ENCODE results near the gene SENP8.
A peak's percentile ranks its signal among the peaks of the same experiment; 100 is the strongest.
"Not testable (repeated sequence)": the region's sequence is repeated elsewhere in the genome, so short reads cannot be mapped to it uniquely, and the experiment has no call there.

The SENP8 gene

GRCh38 chr15:72118017-72118978 lies at the start of gene SENP8, which contains the start of gene MYO9A:
TSS of gene SENP8 (plus strand) at chr15:72118403. CDS start at chr15:72139624, 21,221 bp downstream.
TSS of gene MYO9A (minus strand) at chr15:72118150. CDS start at chr15:72046563, 71,587 bp downstream.
- DNase-seq = peak; percentile 67

- no peak for DNase-seq
Observed at GRCh38 chr15:72068856-72069255, 49.3 kb upstream of the SENP8 start.

- no peak for DNase-seq
Observed at GRCh38 chr15:72070817-72071447, 47.3 kb upstream of the SENP8 start.

GRCh38 chr15:72071448-72071825 lies 46.8 kb upstream of the SENP8 start:
- DNase-seq = not testable (repeated sequence)

GRCh38 chr15:72074335-72075060 lies 43.7 kb upstream of the SENP8 start:
- no peak for DNase-seq

GRCh38 chr15:72077950-72078349 lies 40.3 kb upstream of the SENP8 start:
- DNase-seq = no peak

- DNase-seq = no peak
Observed at GRCh38 chr15:72078887-72079286, 39.3 kb upstream of the SENP8 start.

GRCh38 chr15:72082176-72082575 lies 36.0 kb upstream of the SENP8 start:
- DNase-seq = no peak

- no peak for DNase-seq
Observed at GRCh38 chr15:72086010-72086697, 32.0 kb upstream of the SENP8 start.

GRCh38 chr15:72086920-72087648 lies 31.1 kb upstream of the SENP8 start:
- DNase-seq = no peak

- no peak for DNase-seq
Observed at GRCh38 chr15:72092006-72092405, 26.2 kb upstream of the SENP8 start.

GRCh38 chr15:72092691-72093090 lies 25.5 kb upstream of the SENP8 start:
- no peak for DNase-seq

GRCh38 chr15:72096796-72097195 lies 21.4 kb upstream of the SENP8 start:
- DNase-seq = no peak

- no peak for DNase-seq
Observed at GRCh38 chr15:72098040-72098439, 20.2 kb upstream of the SENP8 start.

- no peak for DNase-seq
Observed at GRCh38 chr15:72099155-72099554, 19.0 kb upstream of the SENP8 start.

- not testable (repeated sequence) for DNase-seq
Observed at GRCh38 chr15:72100551-72100950, 17.7 kb upstream of the SENP8 start.

- DNase-seq = no peak
Observed at GRCh38 chr15:72105111-72105510, 13.1 kb upstream of the SENP8 start.

- DNase-seq = no peak
Observed at GRCh38 chr15:72106068-72106467, 12.1 kb upstream of the SENP8 start.

GRCh38 chr15:72110355-72110754 lies 7.8 kb upstream of the SENP8 start:
- no peak for DNase-seq

GRCh38 chr15:72112116-72112515 lies 6.1 kb upstream of the SENP8 start:
- DNase-seq = no peak

- no peak for DNase-seq
Observed at GRCh38 chr15:72112805-72113204, 5.4 kb upstream of the SENP8 start.

All from 8988T (cell line).